Gastroesophageal sphincter (tissue), 4 donors: Measurements from ENCODE around the gene LTA. TPM values are rescaled to one million over a fixed set of nuclear protein-coding genes. Genes with fewer than 3 reads are reported as not detected.
"Not testable (repeated sequence)": the region's sequence is repeated elsewhere in the genome, so short reads cannot be mapped to it uniquely, and the experiment has no call there.

Source experiments
- ATAC-seq: fragments of 150-250 bp; one replicate; pipeline ENCODE4 v1.9.1; 2016; ENCODE audit warnings: mild to moderate bottlenecking, moderate library complexity
- H3K27ac ChIP-seq, 4 donors: fragments of 200-600 bp; sonication (generic) in 3 of 4; 1 replicate in 3 of 4; 2 replicates in 1 of 4; pipeline ENCODE4 v1.5.1; 2016 to 2019
- H3K27me3 ChIP-seq: fragments of 200-600 bp; sonication (generic); one replicate; pipeline ENCODE4 v1.5.1; 2019
- H3K36me3 ChIP-seq, 2 donors: fragments of 200-600 bp; sonication (generic); one replicate each; pipeline ENCODE4 v1.5.1; 2019; ENCODE audit warnings: control low read depth in 1 of 2
- H3K4me1 ChIP-seq, 3 donors: fragments of 200-600 bp; sonication (generic); 1 replicate in 2 of 3; 2 replicates in 1 of 3; pipeline ENCODE4 v1.5.1; 2016 to 2019; ENCODE audit warnings: control low read depth in 2 of 3
- H3K4me3 ChIP-seq, 2 donors: fragments of 200-600 bp; sonication (generic); one replicate each; pipeline ENCODE4 v1.5.1; 2019; ENCODE audit warnings: mild to moderate bottlenecking in 1 of 2, moderate library complexity in 1 of 2
- H3K9me3 ChIP-seq, 3 donors: fragments of 200-600 bp; sonication (generic); one replicate each; pipeline ENCODE4 v1.5.1; 2017 to 2019; ENCODE audit warnings: control low read depth in 2 of 3
- CTCF ChIP-seq, 4 experiments: fragments of 200-600 bp in 2 of 4; fragments of 450-650 bp in 2 of 4; sonication (generic) in 1 of 4; IDR thresholded peaks; one replicate each; pipeline ENCODE4 v1.5.1; 2017 to 2019; ENCODE audit warnings: antibody characterized with exemption in 4 of 4, mild to moderate bottlenecking in 2 of 4, moderate library complexity in 2 of 4
- EP300 ChIP-seq: sonication (generic); formaldehyde crosslinking; IDR thresholded peaks from one replicate; pipeline ENCODE4 v1.6.1; 2017; ENCODE audit warnings: antibody characterized with exemption, mild to moderate bottlenecking
- POLR2A ChIP-seq, 2 donors: fragments of 450-650 bp; IDR thresholded peaks; one replicate each; pipeline ENCODE4 v1.6.1; 2017; ENCODE audit warnings: antibody characterized with exemption in 2 of 2, mild to moderate bottlenecking in 2 of 2, moderate library complexity in 1 of 2
- POLR2AphosphoS5 ChIP-seq: sonication (generic); formaldehyde crosslinking; IDR thresholded peaks from one replicate; pipeline ENCODE4 v1.6.1; 2017; ENCODE audit warnings: antibody characterized with exemption
- WGBS, 2 donors: methylation state at CpG; one replicate each; pipeline ENCODE4 v1.1.5; 2018; ENCODE audit warnings: low coverage in 1 of 2; 5-methylcytosine and 5-hydroxymethylcytosine counted together
- total RNA-seq, 4 donors: library from RNA; depleted of rRNA; stranded (reverse); fragments of >200 nt; gene quantifications; one replicate each; pipeline ENCODE4 v1.1.0, GENCODE V29; 2016

LTA gene
- total RNA-seq, 4 donors from 2014 or later: not detected

- WGBS, 2 donors: 52 to 67% methylated on average over 1 to 5 of the region's 5 CpGs
- not testable (repeated sequence) for H3K27ac ChIP-seq, H3K27me3 ChIP-seq, ATAC-seq, H3K9me3 ChIP-seq, H3K4me3 ChIP-seq
- H3K4me1 ChIP-seq: peaks cover 4 to 38% (median 8%) of the 10 kb centered on the region in 3 donors
- peaks cover 0 to 63% of the 10 kb centered on the region in 2 donors for H3K36me3 ChIP-seq
- peak in 1 of 4 experiments; percentile 32 for TF ChIP-seq CTCF (IDR thresholded peaks at IDR 0.05)
These were observed 20.7 kb upstream of the LTA start for GRCh38 chr6:31551371-31551770.

DNA sequence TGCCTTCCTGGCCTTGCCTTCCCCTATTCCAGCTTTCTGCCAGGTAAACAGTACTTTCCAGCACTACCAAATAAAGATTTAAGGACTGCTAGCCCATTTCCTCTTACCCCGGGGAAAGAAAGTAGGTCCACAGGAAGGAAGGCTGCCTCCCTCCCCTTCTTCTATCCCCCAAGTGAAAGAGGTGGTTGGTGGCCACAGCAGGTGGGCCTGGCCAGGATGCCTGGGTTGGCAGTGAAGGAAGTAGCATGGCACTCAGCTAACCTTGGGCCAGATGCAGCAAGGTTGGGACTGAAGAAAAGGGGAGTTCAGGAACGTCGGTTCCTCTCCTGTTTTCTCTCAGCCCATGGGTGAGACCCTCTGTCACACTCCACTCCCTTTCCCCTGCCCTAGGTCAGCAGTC is 15.8 kb upstream of the LTA start:
- WGBS, 2 donors: 50% methylated on average over 1 of the region's 3 CpGs; no CpG with 5 or more reads in 1 of the 2 donors
- Histone ChIP-seq H3K4me3 (no peak overlapping the region), H3K9me3 (no peaks in the 10 kb centered on the region), H3K36me3 (peaks cover 0 to 87% of the 10 kb centered on the region in 2 donors), H3K4me1 (peaks cover 0 to 42% (median 0%) of the 10 kb centered on the region in 3 donors), H3K27me3 (no peaks in the 10 kb centered on the region), H3K27ac (no peak overlapping the region)
- no peak for ATAC-seq
- TF ChIP-seq POLR2AphosphoS5: no peak
- no peak for TF ChIP-seq POLR2A (IDR thresholded peaks at IDR 0.05)
- no peak for TF ChIP-seq CTCF (IDR thresholded peaks at IDR 0.05)
- no peak for TF ChIP-seq EP300

GRCh38 chr6:31557443-31558317 is 14.4 kb upstream of the LTA start:
- H3K9me3 ChIP-seq: no peaks in the 10 kb centered on the region
- TF ChIP-seq POLR2A (IDR thresholded peaks at IDR 0.05) (no peak), POLR2AphosphoS5 (no peak), EP300 (no peak), CTCF (IDR thresholded peaks at IDR 0.05) (no peak)
- no peak overlapping the region for H3K4me3 ChIP-seq
- peak overlapping the region in 1 of 4 donors; percentile 56 for H3K27ac ChIP-seq
- peaks cover 0 to 77% of the 10 kb centered on the region in 2 donors for H3K36me3 ChIP-seq
- H3K27me3 ChIP-seq: no peaks in the 10 kb centered on the region
- WGBS, 2 donors: 39 to 100% methylated on average over 3 of the region's 24 CpGs
- ATAC-seq: no peak
- H3K4me1 ChIP-seq: peaks cover 0 to 39% (median 0%) of the 10 kb centered on the region in 3 donors

- TF ChIP-seq EP300: no peak
- TF ChIP-seq POLR2A (IDR thresholded peaks at IDR 0.05): no peak
- TF ChIP-seq CTCF (IDR thresholded peaks at IDR 0.05): no peak
- no peak for TF ChIP-seq POLR2AphosphoS5
- Histone ChIP-seq H3K9me3 (no peaks in the 10 kb centered on the region), H3K27ac (peak overlapping the region in 1 of 4 donors; percentile 56), H3K4me3 (no peak overlapping the region), H3K27me3 (no peaks in the 10 kb centered on the region), H3K36me3 (peaks cover 0 to 72% of the 10 kb centered on the region in 2 donors), H3K4me1 (peaks cover 0 to 39% (median 0%) of the 10 kb centered on the region in 3 donors)
- no CpG with 5 or more reads among the region's 8 CpGs for WGBS, 2 donors
- no peak for ATAC-seq
These were observed 13.8 kb upstream of the LTA start for GRCh38 chr6:31558318-31558625.
